GM18507 (cell line): ENCODE results near the gene ERP44.
"Not testable (repeated sequence)": the region's sequence is repeated elsewhere in the genome, so short reads cannot be mapped to it uniquely, and the experiment has no call there.

Experiments
- DNase-seq: peaks from one replicate; pipeline ENCODE4 v3.0.0; 2011; ENCODE audit warnings: low read depth; ENCODE audit not compliant: insufficient read length; ENCODE audit errors: extremely low spot score
- FAIRE-seq: peaks from 2 replicates; lab custom pipeline; 2011; peaks lifted over from hg19 to GRCh38; lab: Jason Lieb, UNC

The ERP44 gene

DNA sequence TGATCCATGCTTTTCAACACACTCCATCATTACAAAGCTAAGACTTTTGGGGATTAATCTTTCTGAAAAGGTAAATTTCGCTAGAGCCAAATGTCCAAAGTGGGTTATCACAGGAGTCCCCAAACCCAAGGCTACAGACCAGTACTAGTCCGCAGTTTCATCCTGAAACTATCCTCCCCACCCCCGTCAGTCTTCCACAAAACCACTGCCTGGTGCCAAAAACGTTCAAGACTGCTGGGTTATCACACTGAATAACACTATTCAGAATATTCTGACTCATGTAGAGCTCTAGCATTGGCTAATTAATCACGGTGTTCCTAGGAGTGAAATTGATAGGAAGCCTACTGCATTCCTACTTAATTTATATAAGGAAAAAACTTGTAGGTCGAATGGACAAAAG, 24.7 kb downstream of the ERP44 start:
- DNase-seq (no peak), FAIRE-seq (no peak)

DNA sequence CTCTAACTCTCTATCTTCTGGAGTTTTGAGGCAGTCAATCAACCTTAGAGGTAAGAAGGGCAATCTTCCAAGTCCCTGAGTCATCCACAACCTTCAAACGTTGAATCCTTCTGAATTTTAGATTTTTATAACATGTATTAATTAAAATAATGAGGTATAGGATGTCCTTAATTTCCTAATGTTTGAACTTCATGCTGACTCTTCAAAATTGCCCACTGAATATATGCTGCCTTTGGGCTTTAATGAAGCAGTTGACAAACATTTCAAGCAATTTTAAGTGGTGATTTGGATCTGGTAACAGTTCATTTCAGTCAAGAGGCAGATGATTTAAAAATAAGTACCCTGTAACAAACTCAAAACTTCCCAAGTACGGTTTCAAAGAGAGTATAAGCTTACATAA, 26.0 kb downstream of the ERP44 start:
- DNase-seq = no peak

DNA sequence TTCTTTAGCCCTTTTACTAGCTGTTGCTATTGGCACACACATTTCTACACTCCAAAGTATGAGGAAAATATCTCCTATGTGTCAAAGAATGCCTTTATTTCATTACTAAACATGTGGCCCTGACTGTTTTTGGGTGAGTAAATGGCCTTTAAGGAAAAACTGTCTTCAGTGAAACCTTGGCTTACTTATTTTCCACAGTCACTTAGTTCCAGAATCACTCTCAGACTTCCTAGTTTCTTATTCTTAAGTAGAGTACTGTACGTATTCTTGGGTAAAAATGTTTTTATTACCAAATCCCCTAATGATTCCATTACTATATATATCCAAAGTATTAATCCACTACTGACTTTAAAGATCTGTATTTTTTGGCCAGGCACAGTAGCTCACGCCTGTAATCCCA, 27.5 kb downstream of the ERP44 start:
- no peak for DNase-seq
- FAIRE-seq = no peak

More for the DNA sequence above, 26.0 kb downstream of the ERP44 start:
- no peak for FAIRE-seq

DNA sequence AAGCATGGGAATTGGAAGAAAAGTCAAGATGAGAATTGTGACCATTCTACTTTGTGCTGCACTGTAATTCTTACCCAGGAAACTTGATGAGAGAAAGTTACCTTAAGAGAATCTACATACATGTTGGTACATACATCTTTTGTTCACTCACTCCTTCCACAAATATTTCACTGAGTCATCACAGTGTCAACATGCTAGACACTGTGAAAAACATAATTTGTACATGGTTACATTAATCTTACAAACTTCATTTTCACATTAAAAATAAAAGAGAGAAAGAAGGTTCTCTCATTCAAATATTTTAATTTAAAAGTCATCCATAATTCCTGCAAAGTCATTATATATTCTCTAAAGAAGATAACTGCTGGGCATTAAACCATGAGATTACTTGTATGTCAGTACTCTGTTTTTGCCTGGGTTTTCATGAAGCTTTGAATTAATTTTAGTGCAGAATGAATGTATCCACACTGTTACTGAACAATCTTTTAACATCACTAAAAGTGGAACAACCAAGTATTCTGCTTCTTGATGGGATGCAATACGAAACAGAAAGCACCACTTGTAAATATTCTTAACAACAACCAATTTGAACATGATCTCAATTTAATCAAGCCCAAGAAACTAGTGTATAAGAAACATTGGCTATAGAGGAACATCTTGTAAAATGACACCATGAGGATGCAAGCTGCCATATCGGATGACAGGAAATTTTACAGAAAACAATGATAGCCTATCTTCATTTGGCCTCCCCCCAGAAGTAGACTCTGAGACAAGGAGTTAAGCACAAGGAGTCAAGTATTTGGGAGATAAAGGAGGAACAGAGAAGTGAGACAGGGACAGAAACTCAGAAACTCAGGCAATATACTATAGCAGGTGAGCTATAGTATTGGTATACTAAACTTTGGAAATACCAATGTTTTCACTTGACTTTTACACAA, 28.4 kb downstream of the ERP44 start:
- no peak for DNase-seq
- peak; percentile 35 for FAIRE-seq

DNA sequence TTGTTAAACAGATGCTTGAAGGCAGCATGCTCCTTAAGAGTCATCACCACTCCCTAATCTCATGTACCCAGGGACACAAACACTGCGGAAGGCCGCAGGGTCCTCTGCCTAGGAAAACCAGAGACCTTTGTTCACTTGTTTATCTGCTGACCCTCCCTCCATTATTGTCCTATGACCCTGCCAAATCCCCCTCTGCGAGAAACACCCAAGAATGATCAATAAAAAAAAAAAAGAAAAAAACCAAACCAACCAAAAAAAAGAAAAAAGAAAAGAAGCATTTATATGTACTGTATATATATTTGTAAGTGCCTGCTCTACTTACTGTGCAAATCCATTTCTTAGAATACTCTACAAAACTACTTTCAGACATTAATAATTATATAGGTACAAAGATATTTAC, 29.7 kb downstream of the ERP44 start:
- FAIRE-seq, DNase-seq: not testable (repeated sequence)

DNA sequence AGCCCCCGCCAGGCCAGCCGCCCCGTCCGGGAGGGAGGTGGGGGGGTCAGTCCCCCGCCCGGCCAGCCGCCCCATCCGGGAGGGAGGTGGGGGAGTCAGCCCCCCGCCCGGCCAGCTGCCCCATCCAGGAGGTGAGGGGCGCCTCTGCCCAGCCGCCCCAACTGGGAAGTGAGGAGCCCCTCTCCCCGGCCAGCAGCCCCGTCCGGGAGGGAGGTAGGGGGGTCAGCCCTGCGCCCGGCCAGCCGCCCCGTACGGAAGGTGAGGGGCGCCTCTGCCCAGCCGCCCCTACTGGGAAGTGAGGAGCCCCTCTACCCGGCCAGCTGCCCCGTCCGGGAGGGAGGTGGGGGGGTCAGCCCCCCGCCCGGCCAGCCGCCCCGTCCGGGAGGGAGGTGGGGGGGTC, 30.8 kb downstream of the ERP44 start:
- FAIRE-seq, DNase-seq: not testable (repeated sequence)

DNA sequence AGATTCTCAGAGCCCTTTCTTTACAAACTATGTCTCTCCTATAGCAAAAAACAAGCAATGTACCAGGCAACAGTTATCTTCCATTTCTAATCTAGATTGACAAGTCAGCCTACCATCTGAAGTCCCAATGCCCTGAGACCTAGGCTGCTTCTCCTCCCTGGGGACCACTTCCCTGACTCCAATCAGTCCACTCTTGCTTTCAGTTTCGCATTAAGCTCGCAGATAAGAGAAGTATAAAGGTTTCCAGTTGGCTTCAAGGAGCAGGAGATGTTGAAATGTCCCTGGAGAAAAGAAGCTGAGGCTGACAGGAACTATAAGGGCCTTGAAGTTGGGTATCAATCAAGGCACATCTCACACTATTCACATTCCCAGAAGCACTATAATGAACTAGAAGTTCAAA, 32.3 kb downstream of the ERP44 start:
- no peak for DNase-seq
- FAIRE-seq = peak; percentile 60

DNA sequence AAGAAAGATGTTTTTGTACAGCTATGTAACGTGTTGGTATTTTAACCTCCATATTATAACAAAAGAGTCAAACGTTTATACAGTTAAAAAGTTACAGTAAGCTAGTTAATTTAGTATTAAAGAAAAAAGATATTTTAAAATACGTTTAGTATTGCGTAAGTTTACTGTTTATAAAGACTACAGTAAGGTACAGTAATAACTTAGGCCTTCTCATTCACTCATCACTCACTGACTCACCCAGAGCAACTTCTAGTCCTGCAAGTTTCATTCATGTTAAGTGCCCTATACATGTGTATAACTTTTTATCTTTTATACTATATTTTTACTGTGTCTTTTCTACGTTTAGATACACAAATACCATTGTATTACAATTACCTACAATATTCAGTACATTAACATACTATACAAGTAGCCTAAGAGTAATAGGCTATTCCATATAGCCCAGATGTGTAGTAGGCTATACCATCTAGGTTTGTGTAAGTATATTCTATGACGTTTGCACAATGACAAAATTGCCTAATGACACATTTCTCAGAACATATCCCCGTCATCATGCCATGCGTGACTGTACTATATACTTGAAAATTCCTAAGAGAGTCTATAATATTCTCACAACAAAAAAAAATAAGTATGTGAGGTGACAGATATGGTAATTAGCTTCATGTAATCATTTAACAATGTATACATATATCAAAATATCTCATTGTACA, 33.8 kb downstream of the ERP44 start:
- DNase-seq = no peak
- no peak for FAIRE-seq

DNA sequence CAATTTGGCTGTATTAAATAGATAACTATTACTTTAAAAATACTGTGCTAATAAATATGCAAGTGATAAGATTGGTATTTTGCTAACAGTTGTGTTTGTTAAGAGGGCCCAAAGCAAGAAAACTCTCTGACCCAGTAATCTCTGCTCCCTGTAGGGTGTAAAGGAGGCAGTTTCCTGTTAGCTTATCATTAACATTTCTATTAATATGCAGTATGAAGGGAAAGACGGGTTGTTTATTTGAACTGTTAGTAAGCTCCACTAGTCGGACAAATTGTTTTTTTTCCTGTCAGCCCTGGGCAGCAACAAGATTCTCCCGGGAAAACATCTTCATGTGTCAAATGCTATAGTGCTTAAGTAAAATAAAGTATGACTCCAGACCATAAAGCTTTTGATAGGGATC, 35.6 kb downstream of the ERP44 start:
- DNase-seq (no peak), FAIRE-seq (peak; percentile 61)

DNA sequence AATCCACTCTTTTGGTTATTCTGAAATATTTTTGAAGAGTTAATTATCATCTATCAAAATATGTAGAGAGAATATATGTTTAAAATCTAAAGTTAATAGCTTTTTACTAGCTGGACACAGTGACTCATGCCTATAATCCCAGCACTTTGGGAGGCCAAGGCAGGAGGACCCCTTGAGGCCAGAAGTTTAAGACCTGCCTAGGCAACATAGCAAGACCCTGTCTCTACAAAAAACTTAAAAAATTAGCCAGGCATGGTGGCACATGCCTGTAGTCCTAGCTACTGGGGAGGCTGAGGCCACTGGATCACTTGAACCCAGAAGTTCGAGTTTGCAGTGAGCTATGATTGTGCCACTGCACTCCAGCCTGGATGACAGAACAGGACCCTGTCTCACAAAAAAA, 36.1 kb downstream of the ERP44 start:
- not testable (repeated sequence) for FAIRE-seq, DNase-seq

DNA sequence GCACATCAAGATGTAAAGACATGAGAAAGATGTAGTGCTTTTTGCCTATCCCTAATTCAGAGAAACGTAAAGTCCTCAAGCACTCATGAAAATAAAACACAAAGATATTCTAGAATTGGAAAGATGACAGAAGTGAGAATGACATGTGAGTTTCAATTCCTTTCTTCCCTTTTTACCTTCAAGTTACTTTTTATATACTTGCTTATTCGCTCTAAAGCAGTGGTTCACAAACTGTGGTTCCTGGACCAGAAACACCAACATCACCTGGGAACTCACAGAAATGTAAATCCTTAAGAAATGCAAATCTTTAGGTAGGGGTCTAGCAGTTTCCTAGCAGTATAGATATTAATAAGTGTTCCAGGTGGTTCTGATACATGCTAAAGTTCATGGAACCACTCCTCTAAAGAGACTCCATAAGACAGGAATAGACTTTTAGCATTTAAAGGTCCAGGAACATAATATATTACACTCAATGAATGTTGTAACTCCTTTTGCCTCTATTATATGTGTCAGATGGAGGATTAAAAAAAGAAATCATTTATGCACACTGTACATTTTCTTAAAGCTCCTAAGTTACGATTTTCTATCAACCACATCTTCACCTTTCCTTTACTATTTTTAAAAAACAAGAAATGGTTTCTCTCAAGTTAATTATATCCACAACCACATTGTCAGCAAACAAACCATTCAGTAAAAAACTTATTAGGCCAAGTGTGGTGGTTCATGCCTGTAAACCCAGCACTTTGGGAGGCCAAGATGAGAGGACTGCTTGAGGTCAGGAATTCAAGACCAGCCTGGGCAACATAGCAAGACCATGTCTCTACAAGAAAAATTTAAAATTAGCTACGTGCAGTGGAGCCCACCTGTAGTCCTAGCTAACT, 39.9 kb downstream of the ERP44 start:
- FAIRE-seq (peak; percentile 91), DNase-seq (no peak)

DNA sequence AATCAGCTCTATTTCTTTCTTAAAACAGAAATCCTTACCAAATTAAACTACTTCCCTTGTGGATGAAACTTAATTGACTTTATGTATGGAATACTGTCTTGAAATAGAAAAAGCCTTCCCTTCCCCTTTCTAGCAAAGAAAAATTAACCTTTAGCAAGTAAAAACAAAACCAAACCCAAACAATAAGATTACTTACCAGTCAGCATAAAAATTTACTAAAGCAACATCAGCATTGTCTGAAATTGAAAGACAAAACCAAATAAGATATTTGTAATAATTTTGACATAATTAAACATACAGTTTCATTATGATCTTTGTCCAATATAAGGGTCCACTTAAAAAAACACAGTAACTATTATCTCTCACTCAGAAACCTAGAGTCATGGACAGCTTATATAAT, 41.2 kb downstream of the ERP44 start:
- FAIRE-seq = no peak
- no peak for DNase-seq

DNA sequence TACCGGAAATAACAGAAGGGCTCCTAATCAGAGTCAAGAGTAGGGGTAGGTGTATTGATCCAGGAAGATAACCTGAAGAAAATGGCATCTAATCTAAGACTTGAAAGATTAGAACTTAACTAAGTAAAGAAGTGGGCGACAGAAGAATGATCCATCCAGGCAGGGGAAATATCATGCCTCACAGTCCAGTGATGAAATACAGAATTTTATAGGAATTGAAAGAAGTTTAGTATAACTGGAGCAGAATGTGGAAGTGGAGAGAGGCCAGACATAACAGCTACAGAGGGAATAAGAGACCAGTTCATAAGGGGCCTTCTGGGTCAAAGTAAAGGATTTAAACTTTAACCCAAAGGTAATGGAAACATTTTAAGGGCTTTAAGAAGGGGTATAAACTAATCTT, 42.2 kb downstream of the ERP44 start:
- no peak for DNase-seq
- no peak for FAIRE-seq

DNA sequence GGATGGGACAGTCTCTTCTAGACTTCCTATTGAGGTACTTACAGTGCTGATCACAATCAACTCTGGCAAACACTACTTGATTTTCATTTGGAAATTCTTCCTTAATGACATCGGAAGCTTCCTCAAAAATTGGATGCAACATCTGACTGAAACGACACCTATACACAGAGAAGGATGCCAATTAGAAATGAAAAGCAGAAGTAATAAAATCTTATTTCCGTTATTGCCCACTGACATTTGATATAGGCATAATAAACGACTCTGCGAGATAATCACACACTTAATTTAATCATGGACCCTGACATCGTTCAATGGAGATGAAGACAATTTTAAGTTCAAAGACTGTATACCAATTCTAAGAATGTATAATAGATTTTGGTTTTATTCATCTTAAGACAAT, 46.4 kb downstream of the ERP44 start:
- DNase-seq = no peak
- peak; percentile 15 for FAIRE-seq

DNA sequence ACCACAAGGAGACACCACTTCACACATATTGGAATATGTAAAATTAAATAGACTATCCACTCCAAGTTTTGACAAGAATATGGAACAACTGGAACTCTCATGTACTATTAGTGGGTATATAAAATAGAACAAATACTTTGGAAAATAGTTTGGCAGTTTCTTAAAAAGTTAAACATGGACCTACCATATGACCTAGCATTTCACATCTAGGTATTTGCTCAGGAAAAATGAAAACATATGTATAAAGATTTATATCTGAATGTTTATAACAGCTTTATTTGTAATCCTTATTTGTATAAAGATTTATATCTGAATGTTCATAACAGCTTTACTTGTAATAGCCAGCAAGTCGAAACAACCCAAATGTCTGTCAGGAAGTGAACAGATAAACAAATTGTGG, 49.2 kb downstream of the ERP44 start:
- no peak for DNase-seq
- FAIRE-seq = no peak

DNA sequence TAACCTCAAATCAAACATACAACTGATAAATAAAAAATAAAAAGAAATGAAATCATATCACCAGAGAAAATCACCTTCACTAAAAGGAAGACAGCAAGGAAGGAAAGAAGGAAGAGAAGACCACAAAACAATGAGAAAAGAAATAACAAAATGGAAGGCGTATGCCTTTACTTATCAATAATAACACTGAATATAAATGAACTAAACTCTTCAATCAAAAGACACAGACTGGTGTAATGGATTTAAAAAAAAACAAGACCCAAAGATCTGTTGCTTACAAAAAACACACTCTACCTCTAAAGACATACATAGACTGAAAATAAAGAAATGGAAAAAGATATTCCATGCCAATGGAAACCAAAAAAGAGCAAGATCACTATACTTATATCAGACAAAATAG, 60.3 kb downstream of the ERP44 start:
- DNase-seq (no peak), FAIRE-seq (no peak)

DNA sequence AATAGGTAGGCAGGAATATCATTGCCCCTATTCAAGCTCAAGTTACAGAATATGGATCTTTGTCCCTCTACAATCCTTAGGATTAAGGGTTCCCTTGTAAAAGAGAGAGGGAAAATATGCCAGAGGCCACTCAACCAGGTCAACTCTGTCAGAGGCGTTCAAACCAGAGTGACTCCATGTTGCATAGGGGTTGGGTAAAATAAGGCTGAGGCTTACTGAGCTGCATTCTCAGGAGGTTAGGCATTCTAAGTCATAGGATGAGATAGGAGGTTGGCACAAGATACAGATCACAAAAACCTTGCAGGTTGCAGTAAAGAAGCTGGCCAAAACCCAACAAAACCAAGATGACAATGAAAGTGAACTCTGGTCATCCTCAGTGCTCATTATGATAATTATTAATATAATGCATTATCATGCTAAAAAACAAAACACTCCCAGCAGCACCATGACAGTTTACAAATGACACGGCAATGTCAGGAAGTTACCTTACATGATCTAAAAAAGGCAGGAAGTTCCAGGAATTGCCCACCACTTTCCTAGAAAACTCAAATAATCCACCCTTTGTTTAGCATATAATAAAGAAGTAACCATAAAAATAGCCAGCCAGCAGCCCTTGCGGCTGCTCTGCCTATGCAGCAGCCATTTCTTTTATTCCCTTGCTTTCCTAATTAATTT, 64.8 kb downstream of the ERP44 start:
- DNase-seq (no peak), FAIRE-seq (no peak)

DNA sequence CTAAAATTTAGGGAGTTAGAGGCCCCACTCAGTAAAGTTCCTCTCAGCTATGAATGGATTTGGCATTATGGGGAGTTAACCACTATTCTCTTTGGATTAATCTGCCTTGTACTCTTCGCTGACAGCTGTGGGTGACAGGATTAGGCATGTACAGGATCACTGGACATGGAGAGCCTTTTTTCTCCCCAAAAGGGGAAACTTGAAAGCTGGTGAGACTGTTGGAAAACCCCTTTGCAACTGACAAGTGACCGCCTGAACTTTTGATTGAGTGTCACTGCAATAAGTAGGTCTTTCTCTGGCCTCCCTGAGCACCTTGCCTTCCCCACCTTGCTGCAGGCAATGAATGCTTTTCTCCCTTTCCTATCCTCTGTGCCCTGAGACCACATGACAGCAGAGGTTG, 68.3 kb downstream of the ERP44 start:
- no peak for DNase-seq
- FAIRE-seq = peak; percentile 70

DNA sequence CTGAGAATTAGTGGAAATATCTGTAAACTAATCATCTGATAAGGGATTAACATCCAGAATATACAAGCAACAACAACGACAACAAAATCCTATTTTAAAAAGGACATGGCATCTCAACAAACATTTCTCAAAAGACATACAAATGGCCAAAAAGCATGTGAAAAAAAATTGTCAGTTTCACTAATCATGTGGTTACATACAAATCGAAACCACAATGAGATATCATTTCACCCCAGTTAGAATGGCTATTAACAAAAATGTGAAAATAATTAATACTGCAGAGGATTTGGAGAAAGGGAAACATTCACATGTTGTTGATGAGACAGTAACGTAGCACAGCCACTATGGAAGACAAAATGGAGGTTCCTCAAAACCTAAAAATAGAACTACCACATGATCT, 69.5 kb downstream of the ERP44 start:
- DNase-seq = no peak
- FAIRE-seq = peak; percentile 72
